Activated B cell treated with CpG ODN at 0.5 μM for 24 hours (primary cell): ENCODE measurements around the gene KCTD21. TPM values are rescaled to one million over a fixed set of nuclear protein-coding genes. Genes with fewer than 3 reads are reported as not detected.
A peak's percentile ranks its signal among the peaks of the same experiment; 100 is the strongest.

Experiments used
- ATAC-seq: fragments of 200-7000 bp; cut with Tn5 transposase; one replicate; pipeline ENCODE4 v1.10.0; 2021; ENCODE audit warnings: low read depth, mild to moderate bottlenecking, moderate library complexity
- CTCF ChIA-PET: fragments of 350-600 bp; sonication (Branson Sonifier 250); formaldehyde crosslinking; loops from one replicate; lab custom pipeline; 2021; ENCODE audit warnings: antibody characterized with exemption; lab: Charles Lee
- POLR2A ChIA-PET: fragments of 350-600 bp; sonication (Branson Sonifier 250); formaldehyde crosslinking; loops from one replicate; lab custom pipeline; 2021; ENCODE audit warnings: antibody characterized with exemption; lab: Charles Lee
- DNase-seq: peaks from one replicate; pipeline ENCODE4 v3.0.0; 2022
- H3K27ac Mint-ChIP-seq: one replicate; pipeline ENCODE4 v1.8.0; 2020; ENCODE audit warnings: mixed read lengths
- H3K27me3 Mint-ChIP-seq: one replicate; pipeline ENCODE4 v1.8.0; 2021; ENCODE audit warnings: mixed read lengths
- H3K36me3 Mint-ChIP-seq: one replicate; pipeline ENCODE4 v1.8.0; 2021; ENCODE audit warnings: low read depth, mixed read lengths
- H3K4me1 Mint-ChIP-seq: one replicate; pipeline ENCODE4 v1.8.0; 2021; ENCODE audit warnings: mixed read lengths
- H3K4me3 Mint-ChIP-seq: one replicate; pipeline ENCODE4 v1.8.0; 2020; ENCODE audit warnings: mild to moderate bottlenecking, mixed read lengths
- H3K9me3 Mint-ChIP-seq: one replicate; pipeline ENCODE4 v1.8.0; 2020; ENCODE audit warnings: mixed read lengths
- CTCF ChIP-seq: fragments of 200-600 bp; IDR thresholded peaks from one replicate; pipeline ENCODE4 v1.8.0; 2022; ENCODE audit warnings: antibody characterized with exemption, mild to moderate bottlenecking
- intact Hi-C: fragments of 100-400 bp; cut with micrococcal nuclease; formaldehyde crosslinking; loops from one replicate; pipeline ENCODE4 v1.15.1; 2024
- total RNA-seq: library from RNA; stranded (reverse); gene quantifications from 2 replicates; pipeline ENCODE4 v1.2.3, GENCODE V29; 2022

The KCTD21 gene
- total RNA-seq, 1 donor from 2014 or later, result 3.2 TPM

GRCh38 chr11:78230161-78230877, 41.9 kb upstream of the KCTD21 start:
- H3K9me3 Mint-ChIP-seq, result no peaks in the 10 kb centered on the region
- ChIA-PET CTCF (no interaction called here), POLR2A (no interaction called here)
- peaks cover 10% of the 10 kb centered on the region for H3K36me3 Mint-ChIP-seq
- intact Hi-C loops, result no loop called here
- ATAC-seq (no peak), DNase-seq (no peak)
- H3K4me1 Mint-ChIP-seq, result peaks cover 23% of the 10 kb centered on the region
- H3K4me3 Mint-ChIP-seq, result no peak overlapping the region
- H3K27me3 Mint-ChIP-seq, result no peaks in the 10 kb centered on the region
- H3K27ac Mint-ChIP-seq, result no peak overlapping the region
- TF ChIP-seq CTCF, result no peak

DNA sequence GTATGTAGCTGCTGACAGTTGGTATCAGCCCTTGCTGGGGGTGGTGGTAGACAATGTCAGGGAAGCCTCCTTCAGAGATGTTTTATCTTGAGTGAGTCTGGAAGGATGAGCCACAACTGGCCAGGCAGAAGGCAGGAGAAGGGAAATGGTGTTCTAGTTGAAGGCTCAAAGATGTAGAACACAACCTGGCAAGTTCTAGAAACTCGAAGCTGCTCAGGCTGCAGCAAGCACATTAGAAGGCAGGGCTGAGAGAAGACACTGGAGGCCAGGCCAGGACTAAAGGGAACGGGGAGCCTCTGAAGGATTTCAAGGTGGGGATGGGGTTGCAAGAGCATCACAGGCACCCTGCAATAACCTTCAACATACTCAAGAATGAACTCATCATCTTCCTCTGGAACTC, 40.7 kb upstream of the KCTD21 start:
- H3K9me3 Mint-ChIP-seq, result no peaks in the 10 kb centered on the region
- no peak overlapping the region for H3K27ac Mint-ChIP-seq

GRCh38 chr11:78228467-78228866, 40.0 kb upstream of the KCTD21 start:
- intact Hi-C loops, result loop anchor here (1.0 to 10.0 kb wide), 4 partner anchors 106 to 336 kb away; partner anchors contain the start of gene GAB2
- ChIA-PET POLR2A (interaction anchor here (1.0 to 1.3 kb wide), 3 partner anchors 189 to 336 kb away, joined by 3 to 8 read pairs (median 6); partner anchors contain the start of gene GAB2), CTCF (interaction anchor here (0.7 to 3.2 kb wide), 27 partner anchors 10 to 345 kb away, joined by 3 to 112 read pairs (median 4); partner anchors contain the start of gene ALG8)
- H3K4me1 Mint-ChIP-seq, result peaks cover 42% of the 10 kb centered on the region
- H3K27ac Mint-ChIP-seq, result no peak overlapping the region
- H3K36me3 Mint-ChIP-seq, result peaks cover 22% of the 10 kb centered on the region
- peak; percentile 66 for ATAC-seq
- no peak overlapping the region for H3K4me3 Mint-ChIP-seq
- H3K9me3 Mint-ChIP-seq, result no peaks in the 10 kb centered on the region
- no peak for TF ChIP-seq CTCF
- no peak for DNase-seq
- no peaks in the 10 kb centered on the region for H3K27me3 Mint-ChIP-seq

More for the DNA sequence above, 40.7 kb upstream of the KCTD21 start:
- CTCF ChIA-PET, result interaction anchor here (1.1 to 3.2 kb wide), 6 partner anchors 30 to 336 kb away, joined by 3 to 112 read pairs (median 6); no protein-coding TSS in a partner anchor
- POLR2A ChIA-PET, result no interaction called here
- TF ChIP-seq CTCF, result no peak
- no peak for ATAC-seq
- Mint-ChIP-seq H3K36me3 (peaks cover 18% of the 10 kb centered on the region), H3K4me1 (peaks cover 36% of the 10 kb centered on the region), H3K27me3 (no peaks in the 10 kb centered on the region), H3K4me3 (no peak overlapping the region)
- intact Hi-C loops, result loop anchor here (10.0 kb wide), 1 partner anchor 106 kb away; no protein-coding TSS in a partner anchor
- DNase-seq, result no peak

DNA sequence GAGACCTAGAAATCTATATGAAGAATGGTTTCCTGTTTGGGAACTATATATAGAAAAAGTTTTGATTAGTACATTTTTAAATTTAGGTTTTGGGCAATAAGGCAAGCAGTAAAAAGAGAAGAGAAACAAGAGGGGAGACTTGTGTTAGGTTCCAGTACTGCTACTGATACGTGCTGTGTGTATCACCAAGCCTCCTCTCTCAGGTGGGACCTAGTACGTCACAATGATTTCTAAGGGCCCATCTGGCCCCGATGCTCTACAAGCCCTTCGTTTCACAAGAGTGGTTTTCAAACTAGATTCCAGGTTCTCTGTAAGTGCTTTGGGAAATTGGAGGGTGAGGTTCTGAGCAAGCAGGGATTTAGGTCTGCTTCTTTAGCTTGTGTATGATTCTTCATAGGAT, 39.5 kb upstream of the KCTD21 start:
- peak overlapping the region; percentile 38 for H3K27ac Mint-ChIP-seq
- ChIA-PET CTCF (interaction anchor here (0.7 to 3.2 kb wide), 28 partner anchors 10 to 345 kb away, joined by 3 to 112 read pairs (median 4); partner anchors contain the start of gene ALG8), POLR2A (interaction anchor here (0.6 to 1.3 kb wide), 4 partner anchors 190 to 336 kb away, joined by 3 to 8 read pairs (median 4); partner anchors contain the start of gene GAB2)
- H3K9me3 Mint-ChIP-seq, result no peaks in the 10 kb centered on the region
- no peaks in the 10 kb centered on the region for H3K27me3 Mint-ChIP-seq
- peaks cover 47% of the 10 kb centered on the region for H3K4me1 Mint-ChIP-seq
- intact Hi-C loops, result loop anchor here (1.0 to 10.0 kb wide), 4 partner anchors 107 to 336 kb away; partner anchors contain the start of gene GAB2
- DNase-seq (no peak), ATAC-seq (peak; percentile 40)
- peaks cover 27% of the 10 kb centered on the region for H3K36me3 Mint-ChIP-seq
- TF ChIP-seq CTCF, result no peak
- H3K4me3 Mint-ChIP-seq, result no peak overlapping the region
